Upper lobe of left lung (tissue), 6 donors: ENCODE data around the gene SEPTIN2. TPM values are rescaled to one million over a fixed set of nuclear protein-coding genes. Genes with fewer than 3 reads are reported as not detected.

Experiments used
- ATAC-seq, 2 donors: fragments of 200-7000 bp; cut with Tn5 transposase; one replicate each; pipeline ENCODE4 v1.9.1; 2022; ENCODE audit warnings: mild to moderate bottlenecking in 2 of 2, moderate library complexity in 2 of 2; ENCODE audit not compliant: low FRiP score in 2 of 2
- DNase-seq, 2 donors: peaks; one replicate each; pipeline ENCODE4 v3.0.0-alpha.2; 2019 to 2020
- H3K27ac ChIP-seq, 4 donors: fragments of 200-600 bp; sonication (generic); one replicate each; pipeline ENCODE4 v1.5.1; 2016 to 2019
- H3K27me3 ChIP-seq, 4 donors: fragments of 200-600 bp; sonication (generic); one replicate each; pipeline ENCODE4 v1.5.1; 2017 to 2019
- H3K36me3 ChIP-seq, 4 donors: fragments of 200-600 bp; sonication (generic); one replicate each; pipeline ENCODE4 v1.5.1; 2016 to 2019
- H3K4me1 ChIP-seq, 4 donors: fragments of 200-600 bp; sonication (generic); one replicate each; pipeline ENCODE4 v1.5.1; 2018 to 2019
- H3K4me3 ChIP-seq, 4 donors: fragments of 200-600 bp; sonication (generic); one replicate each; pipeline ENCODE4 v1.5.1; 2017 to 2019; ENCODE audit warnings: mild to moderate bottlenecking in 2 of 4, moderate library complexity in 1 of 4
- H3K9me3 ChIP-seq, 4 donors: fragments of 200-600 bp; sonication (generic); one replicate each; pipeline ENCODE4 v1.5.1; 2018 to 2019
- EP300 ChIP-seq, 4 donors: sonication (generic); formaldehyde crosslinking; IDR thresholded peaks; one replicate each; pipeline ENCODE4 v1.5.1; 2017; ENCODE audit warnings: antibody characterized with exemption in 4 of 4, control low read depth in 2 of 4
- POLR2A ChIP-seq, 4 donors: fragments of 450-650 bp; IDR thresholded peaks; one replicate each; pipeline ENCODE4 v1.5.1; 2016 to 2017; ENCODE audit warnings: antibody characterized with exemption in 4 of 4, mild to moderate bottlenecking in 2 of 4
- POLR2AphosphoS5 ChIP-seq, 2 donors: sonication (generic); formaldehyde crosslinking; IDR thresholded peaks; one replicate each; pipeline ENCODE4 v1.5.1; 2017; ENCODE audit warnings: antibody characterized with exemption in 2 of 2
- WGBS, 2 donors: methylation state at CpG; one replicate each; pipeline ENCODE4 v1.1.5; 2017 to 2018; 5-methylcytosine and 5-hydroxymethylcytosine counted together
- total RNA-seq, 6 donors: library from RNA; depleted of rRNA in 4 of 6; stranded (reverse); fragments of >200 nt in 4 of 6; gene quantifications; one replicate each; pipeline versions ENCODE4 v1.1.0 to v1.2.1, GENCODE V29; 2016 to 2021
- TF ChIP-seq, protein P1 (sequence below), 6 experiments: fragments of 450-650 bp in 4 of 6; fragments of 200-600 bp in 2 of 6; sonication (generic) in 2 of 6; IDR thresholded peaks; one replicate each; pipeline ENCODE4 v1.5.1; 2016 to 2019; ENCODE audit warnings: antibody characterized with exemption in 6 of 6
- donor health status: DM: no; HTN: no; CAD: no; lungs with moderate emphysema.
- donor health status: DM: no; HTN: yes; CAD: no; lungs with severe emphysema.

The SEPTIN2 gene
- total RNA-seq, 6 donors from 2014 or later = 213 to 322 (median 252) TPM

GRCh38 chr2:241279828-241280227, 35.9 kb upstream of the SEPTIN2 start:
- H3K36me3 ChIP-seq = no peaks in the 10 kb centered on the region
- peaks cover 5 to 10% (median 7%) of the 10 kb centered on the region in 4 donors for H3K4me1 ChIP-seq
- DNase-seq (no peak), ATAC-seq (no peak)
- TF ChIP-seq EP300 (IDR thresholded peaks at IDR 0.05) = no peak
- no peaks in the 10 kb centered on the region for H3K27me3 ChIP-seq
- 71 to 81% methylated on average over 3 of the region's 3 CpGs for WGBS, 2 donors
- no peak overlapping the region for H3K4me3 ChIP-seq
- no peak overlapping the region for H3K27ac ChIP-seq
- H3K9me3 ChIP-seq = no peaks in the 10 kb centered on the region

- ATAC-seq = no peak
- 95 to 96% methylated on average over 4 of the region's 4 CpGs for WGBS, 2 donors
- no peak overlapping the region for H3K4me3 ChIP-seq
- H3K9me3 ChIP-seq = no peaks in the 10 kb centered on the region
- no peaks in the 10 kb centered on the region for H3K27me3 ChIP-seq
- H3K4me1 ChIP-seq = peaks cover 5 to 10% (median 7%) of the 10 kb centered on the region in 4 donors
- H3K27ac ChIP-seq = no peak overlapping the region
- no peak for TF ChIP-seq POLR2A (IDR thresholded peaks at IDR 0.05)
- TF ChIP-seq, protein P1, sequence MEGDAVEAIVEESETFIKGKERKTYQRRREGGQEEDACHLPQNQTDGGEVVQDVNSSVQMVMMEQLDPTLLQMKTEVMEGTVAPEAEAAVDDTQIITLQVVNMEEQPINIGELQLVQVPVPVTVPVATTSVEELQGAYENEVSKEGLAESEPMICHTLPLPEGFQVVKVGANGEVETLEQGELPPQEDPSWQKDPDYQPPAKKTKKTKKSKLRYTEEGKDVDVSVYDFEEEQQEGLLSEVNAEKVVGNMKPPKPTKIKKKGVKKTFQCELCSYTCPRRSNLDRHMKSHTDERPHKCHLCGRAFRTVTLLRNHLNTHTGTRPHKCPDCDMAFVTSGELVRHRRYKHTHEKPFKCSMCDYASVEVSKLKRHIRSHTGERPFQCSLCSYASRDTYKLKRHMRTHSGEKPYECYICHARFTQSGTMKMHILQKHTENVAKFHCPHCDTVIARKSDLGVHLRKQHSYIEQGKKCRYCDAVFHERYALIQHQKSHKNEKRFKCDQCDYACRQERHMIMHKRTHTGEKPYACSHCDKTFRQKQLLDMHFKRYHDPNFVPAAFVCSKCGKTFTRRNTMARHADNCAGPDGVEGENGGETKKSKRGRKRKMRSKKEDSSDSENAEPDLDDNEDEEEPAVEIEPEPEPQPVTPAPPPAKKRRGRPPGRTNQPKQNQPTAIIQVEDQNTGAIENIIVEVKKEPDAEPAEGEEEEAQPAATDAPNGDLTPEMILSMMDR (IDR thresholded peaks at IDR 0.05) = no peak
- no peak for TF ChIP-seq EP300 (IDR thresholded peaks at IDR 0.05)
- no peak for TF ChIP-seq POLR2AphosphoS5 (IDR thresholded peaks at IDR 0.05)
- DNase-seq = no peak
- H3K36me3 ChIP-seq = no peaks in the 10 kb centered on the region
Measured at GRCh38 chr2:241280291-241280690, 35.4 kb upstream of the SEPTIN2 start.

DNA sequence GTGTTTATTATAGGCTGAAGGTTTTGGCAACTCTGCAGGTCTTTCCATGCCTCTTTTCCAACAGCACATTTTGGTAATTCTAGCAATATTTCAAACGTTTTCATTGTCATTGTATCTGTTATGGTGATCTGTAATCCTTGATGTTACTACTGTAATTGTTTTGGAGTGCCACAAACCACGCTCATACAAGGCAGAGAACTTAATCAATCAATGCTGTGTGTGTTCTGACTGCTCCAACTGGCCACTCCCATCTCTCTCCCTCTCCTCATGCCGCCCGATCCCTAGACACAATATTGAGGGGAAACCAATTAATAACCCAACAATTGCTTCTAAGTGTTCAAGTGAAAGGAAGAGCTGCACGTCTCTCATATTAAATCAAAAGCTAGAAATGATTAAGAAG, 33.2 kb upstream of the SEPTIN2 start:
- peaks cover 5 to 10% (median 7%) of the 10 kb centered on the region in 4 donors for H3K4me1 ChIP-seq
- TF ChIP-seq POLR2AphosphoS5 (IDR thresholded peaks at IDR 0.05) (no peak), EP300 (IDR thresholded peaks at IDR 0.05) (no peak), POLR2A (IDR thresholded peaks at IDR 0.05) (no peak)
- TF ChIP-seq, protein P1 (IDR thresholded peaks at IDR 0.05) = no peak
- no peak overlapping the region for H3K27ac ChIP-seq
- H3K36me3 ChIP-seq = no peaks in the 10 kb centered on the region
- no peaks in the 10 kb centered on the region for H3K9me3 ChIP-seq
- no peak for DNase-seq
- H3K27me3 ChIP-seq = no peaks in the 10 kb centered on the region
- no peak for ATAC-seq
- no peak overlapping the region for H3K4me3 ChIP-seq
- 62 to 63% methylated on average over 5 of the region's 5 CpGs for WGBS, 2 donors

DNA sequence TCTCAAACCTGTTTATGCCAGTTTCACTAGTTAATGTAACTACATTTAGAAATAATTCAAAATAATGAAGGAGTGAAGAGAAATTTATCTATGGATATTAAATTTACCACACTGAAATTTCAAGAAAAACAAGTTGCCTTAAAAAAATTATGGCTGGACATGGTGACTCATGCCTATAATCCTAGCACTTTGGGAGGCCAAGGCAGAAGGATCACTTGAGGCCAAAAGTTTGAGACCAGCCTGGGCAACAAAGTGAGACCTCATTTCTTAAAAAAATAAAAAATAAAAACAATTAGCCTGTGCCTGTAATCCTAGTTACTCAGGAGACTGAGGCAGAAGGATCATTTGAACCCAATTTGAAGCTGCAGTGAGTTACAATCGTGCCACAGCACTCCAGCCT, 30.1 kb upstream of the SEPTIN2 start:
- Histone ChIP-seq H3K4me3 (no peak overlapping the region), H3K9me3 (no peaks in the 10 kb centered on the region), H3K27me3 (no peaks in the 10 kb centered on the region), H3K27ac (no peak overlapping the region), H3K36me3 (no peaks in the 10 kb centered on the region), H3K4me1 (peaks cover 5 to 9% (median 8%) of the 10 kb centered on the region in 4 donors)
- 92 to 96% methylated on average over 1 of the region's 1 CpG for WGBS, 2 donors
- no peak for DNase-seq
- ATAC-seq = no peak
- TF ChIP-seq EP300 (IDR thresholded peaks at IDR 0.05) = no peak
- TF ChIP-seq POLR2A (IDR thresholded peaks at IDR 0.05) = no peak
- TF ChIP-seq POLR2AphosphoS5 (IDR thresholded peaks at IDR 0.05) = no peak
- TF ChIP-seq, protein P1 (IDR thresholded peaks at IDR 0.05) = no peak

DNA sequence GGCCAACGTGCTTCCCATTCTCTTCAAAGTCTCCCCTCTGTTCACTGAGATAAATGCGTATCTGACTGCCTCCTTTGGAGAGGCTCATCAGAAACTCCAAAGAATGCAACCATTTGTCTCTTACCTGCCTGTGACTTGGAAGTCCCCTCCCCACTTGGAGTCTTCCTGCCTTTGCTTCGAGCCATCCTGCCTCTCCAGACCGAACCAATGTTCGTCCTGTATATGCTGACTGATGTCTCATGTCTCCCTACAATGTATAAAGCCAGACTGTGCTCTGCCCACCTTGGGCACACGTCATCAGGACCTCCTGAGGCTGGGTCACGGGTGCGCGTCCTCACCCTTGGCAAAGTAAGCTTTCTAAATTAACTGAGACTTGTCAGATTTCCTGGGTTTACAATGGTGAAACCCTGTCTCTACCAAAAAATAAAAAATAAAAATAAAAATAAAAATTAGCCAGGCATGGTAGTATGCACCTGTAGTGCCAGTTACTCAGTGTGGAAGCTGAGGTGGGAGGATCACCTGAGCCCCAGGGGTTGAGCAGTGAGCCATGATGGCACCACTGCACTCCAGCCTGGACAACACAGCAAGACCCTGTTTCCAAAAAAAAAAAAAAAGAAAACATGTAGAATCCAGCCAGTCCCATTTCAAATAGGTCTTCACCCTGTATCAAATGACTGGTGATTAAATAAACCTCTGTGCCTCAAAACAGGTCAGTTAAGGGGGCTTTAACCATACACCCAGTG, 29.2 kb upstream of the SEPTIN2 start:
- WGBS, 2 donors = 94 to 97% methylated on average over 9 of the region's 9 CpGs
- H3K4me1 ChIP-seq = peaks cover 5 to 9% (median 8%) of the 10 kb centered on the region in 4 donors
- no peaks in the 10 kb centered on the region for H3K27me3 ChIP-seq
- no peaks in the 10 kb centered on the region for H3K36me3 ChIP-seq
- TF ChIP-seq POLR2A (IDR thresholded peaks at IDR 0.05) = no peak
- no peak for TF ChIP-seq POLR2AphosphoS5 (IDR thresholded peaks at IDR 0.05)
- no peak for TF ChIP-seq EP300 (IDR thresholded peaks at IDR 0.05)
- TF ChIP-seq, protein P1 (IDR thresholded peaks at IDR 0.05) = no peak
- no peak overlapping the region for H3K4me3 ChIP-seq
- ATAC-seq (no peak), DNase-seq (no peak)
- no peaks in the 10 kb centered on the region for H3K9me3 ChIP-seq
- no peak overlapping the region for H3K27ac ChIP-seq
